G401 (cell line): ENCODE measurements around the gene RAB23. TPM values are rescaled to one million over a fixed set of nuclear protein-coding genes. Genes with fewer than 3 reads are reported as not detected.

ENCODE experiments used
- DNase-seq: peaks from one replicate; pipeline ENCODE4 v3.0.0-alpha.2; 2015; ENCODE audit warnings: low spot score
- in situ Hi-C: cut with HindIII; loops from 2 replicates; pipeline ENCODE4 v1.10.0; 2016; ENCODE audit warnings: low sequenced_read_pairs, mixed read lengths
- total RNA-seq: library from RNA; depleted of rRNA; stranded (reverse); fragments of >200 nt; shearing (Covaris generic); gene quantifications from 2 replicates; pipeline ENCODE4 v1.2.3, GENCODE V29; 2014; rRNA removed

The RAB23 gene
- total RNA-seq, 1 experiment from 2014 or later = 32.7 TPM

DNA sequence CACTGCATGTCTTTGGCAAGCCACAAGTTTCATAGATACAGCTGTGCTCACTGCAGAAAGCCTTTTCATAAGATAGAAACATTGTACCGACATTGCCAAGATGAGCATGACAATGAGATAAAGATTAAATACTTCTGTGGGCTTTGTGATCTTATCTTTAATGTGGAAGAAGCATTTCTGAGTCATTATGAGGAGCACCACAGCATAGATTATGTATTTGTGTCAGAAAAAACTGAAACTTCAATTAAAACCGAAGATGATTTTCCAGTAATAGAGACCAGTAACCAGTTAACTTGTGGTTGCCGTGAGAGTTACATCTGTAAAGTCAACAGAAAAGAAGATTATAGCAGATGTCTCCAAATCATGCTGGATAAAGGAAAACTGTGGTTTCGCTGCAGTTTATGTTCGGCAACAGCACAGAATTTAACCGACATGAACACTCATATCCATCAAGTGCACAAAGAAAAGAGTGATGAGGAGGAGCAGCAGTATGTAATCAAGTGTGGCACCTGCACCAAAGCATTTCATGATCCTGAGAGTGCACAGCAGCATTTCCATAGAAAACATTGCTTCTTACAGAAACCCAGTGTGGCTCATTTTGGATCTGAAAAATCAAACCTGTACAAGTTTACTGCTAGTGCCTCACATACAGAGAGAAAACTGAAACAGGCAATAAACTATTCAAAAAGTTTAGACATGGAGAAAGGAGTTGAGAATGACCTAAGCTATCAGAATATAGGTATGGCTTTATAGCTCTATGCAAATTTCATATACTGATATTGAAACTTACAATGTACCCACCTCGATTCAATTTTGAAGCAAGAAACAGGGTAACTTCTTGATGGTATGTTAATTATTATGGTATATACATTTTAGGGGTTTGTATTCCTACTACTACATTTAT is 73.9 kb downstream of the RAB23 start:
- no peak for DNase-seq
- in situ Hi-C loops = no loop called here

- no peak for DNase-seq
- in situ Hi-C loops = no loop called here
Measured at GRCh38 chr6:57147401-57147800, 74.7 kb downstream of the RAB23 start.

DNA sequence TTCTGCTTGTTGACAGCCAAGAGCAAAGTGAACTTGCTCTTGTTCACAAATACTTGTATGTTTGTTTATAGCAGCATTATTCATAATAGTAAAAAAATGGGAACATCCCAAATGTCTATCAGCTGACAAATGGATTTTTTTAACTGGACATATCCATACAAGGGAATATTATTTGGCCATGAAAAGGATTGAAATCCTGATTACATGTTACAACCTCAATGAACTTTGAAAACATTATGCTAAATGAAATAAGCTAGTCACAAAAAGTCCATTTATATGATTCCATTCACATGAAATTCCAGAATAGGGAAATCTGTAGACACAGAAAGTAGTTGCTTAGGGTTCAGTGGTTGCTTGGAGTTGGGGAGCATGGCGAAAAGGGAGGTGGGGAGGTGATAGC is 78.4 kb downstream of the RAB23 start:
- in situ Hi-C loops = no loop called here
- DNase-seq = no peak

- in situ Hi-C loops = no loop called here
- no peak for DNase-seq
Measured at GRCh38 chr6:57142178-57142525, 80.0 kb downstream of the RAB23 start.

GRCh38 chr6:57141451-57142177 is 80.5 kb downstream of the RAB23 start:
- in situ Hi-C loops = no loop called here
- no peak for DNase-seq

GRCh38 chr6:57138026-57138425 is 84.1 kb downstream of the RAB23 start:
- no peak for DNase-seq
- in situ Hi-C loops = no loop called here

GRCh38 chr6:57137350-57137749 is 84.8 kb downstream of the RAB23 start:
- in situ Hi-C loops = no loop called here
- DNase-seq = no peak

Other genes starting within 250 kb of the RAB23 start
- gene KIAA1586, start 175.6 kb downstream of the RAB23 start, total RNA-seq = 12.2 and 27.4 TPM in 2 replicates
- gene ZNF451, start 132.1 kb downstream of the RAB23 start, total RNA-seq = 23.3 and 35.2 TPM in 2 replicates
- 26.6 and 31.7 TPM in 2 replicates for gene BAG2, start 50.0 kb downstream of the RAB23 start, total RNA-seq
- 98.8 and 132 TPM in 2 replicates for gene PRIM2, start 95.3 kb upstream of the RAB23 start, total RNA-seq